Measurements from ENCODE around the gene ZBTB1.

Gene ZBTB1

GRCh38 chr14:64504310-64504896 is at the start of gene ZBTB1:
Gene ZBTB1, plus strand, starts transcription at chr14:64504770. Its CDS starts 16,735 bp downstream, at chr14:64521505.
- peak; percentile 86 for DNase-seq

DNA sequence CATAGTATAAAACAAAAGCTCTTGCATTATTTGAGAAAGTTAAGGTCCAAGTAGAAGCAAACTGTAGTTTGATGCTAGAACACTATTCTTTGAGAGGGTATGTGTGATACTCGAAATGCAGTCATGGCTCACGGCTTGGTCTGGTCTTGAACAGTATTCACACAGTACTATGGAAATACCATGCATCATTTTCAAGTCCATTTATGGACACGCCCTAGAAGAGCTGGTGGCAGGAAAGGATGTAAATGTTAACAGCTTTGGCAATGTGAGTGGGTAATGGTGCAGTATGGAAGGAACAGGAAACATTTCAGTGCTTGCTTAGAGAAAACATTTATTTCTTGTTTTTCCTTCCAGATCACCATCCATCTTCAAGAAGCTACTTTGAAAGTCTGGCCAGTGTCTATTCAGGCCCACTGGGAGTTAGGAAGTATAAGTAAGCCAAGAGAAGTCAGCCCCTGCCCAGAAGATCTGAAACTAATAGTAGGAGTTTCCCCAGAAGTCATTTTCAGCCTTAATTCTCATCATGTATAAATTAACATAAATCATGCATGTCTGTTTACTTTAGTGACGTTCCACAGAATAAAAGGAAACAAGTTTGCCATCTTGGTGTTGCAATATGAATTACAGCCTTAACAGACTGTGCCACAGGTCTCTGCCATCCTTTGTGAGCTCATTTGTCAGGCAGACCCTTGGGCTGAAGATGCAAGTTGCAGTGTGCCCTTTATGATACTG is 45.0 kb upstream of the ZBTB1 start:
- no peak for DNase-seq

DNA sequence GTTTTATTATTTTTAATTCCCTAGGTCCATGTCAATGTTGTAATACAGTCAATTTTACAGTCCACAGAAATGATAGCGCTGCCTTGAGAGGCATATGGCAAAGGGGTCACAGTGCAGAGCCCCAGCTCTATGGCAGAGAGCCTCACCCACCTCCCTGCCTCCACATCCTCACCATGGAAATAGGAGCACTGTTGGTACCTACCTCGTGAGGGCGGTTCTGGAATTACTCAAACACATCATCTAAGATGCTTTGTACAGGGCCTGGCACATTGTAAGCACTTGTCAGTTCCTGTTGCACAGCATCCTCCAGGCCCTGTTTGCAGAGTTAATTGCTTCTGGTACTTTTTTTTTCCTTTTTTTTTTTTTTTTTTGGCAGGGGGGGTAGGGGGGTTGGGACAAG is 43.3 kb upstream of the ZBTB1 start:
- no peak for DNase-seq

DNA sequence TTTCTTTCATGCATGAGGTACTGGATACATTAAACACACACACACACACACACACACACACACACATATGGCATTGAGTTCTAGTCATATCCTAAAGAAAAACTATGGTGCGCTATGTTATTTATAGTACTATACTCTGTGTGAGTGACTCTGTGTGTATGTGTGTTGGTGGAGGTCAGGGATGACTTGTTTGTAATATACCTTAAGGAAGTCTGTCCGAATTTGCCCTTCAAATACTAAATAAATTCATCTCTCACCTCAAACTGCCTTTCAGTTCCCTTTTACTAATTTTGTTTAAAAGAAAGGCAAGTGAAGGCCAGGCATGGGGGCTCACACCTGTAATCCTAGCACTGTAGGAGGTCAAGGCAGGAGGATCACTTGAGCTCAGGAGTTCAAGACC is 41.4 kb upstream of the ZBTB1 start:
- DNase-seq, result no peak

DNA sequence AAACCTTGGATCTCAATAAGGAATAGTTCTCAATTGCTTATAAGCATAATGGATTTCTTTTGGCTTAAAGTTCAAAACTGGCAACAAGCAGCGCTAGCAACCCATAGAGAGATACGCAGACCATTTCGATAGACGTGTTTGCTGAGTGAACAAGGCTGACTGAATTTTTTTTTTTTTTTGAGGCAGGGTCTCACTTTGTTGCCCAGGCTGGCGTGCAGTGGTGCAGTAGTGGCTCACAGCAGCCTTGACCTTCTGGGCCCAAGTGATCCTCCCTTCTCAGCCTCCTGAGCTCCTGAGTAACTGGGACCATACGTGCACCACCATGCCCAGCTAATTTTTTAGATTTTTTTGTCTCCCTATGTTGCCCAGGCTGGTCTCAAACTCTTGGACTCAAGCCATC is 40.7 kb upstream of the ZBTB1 start:
- DNase-seq, result no peak

DNA sequence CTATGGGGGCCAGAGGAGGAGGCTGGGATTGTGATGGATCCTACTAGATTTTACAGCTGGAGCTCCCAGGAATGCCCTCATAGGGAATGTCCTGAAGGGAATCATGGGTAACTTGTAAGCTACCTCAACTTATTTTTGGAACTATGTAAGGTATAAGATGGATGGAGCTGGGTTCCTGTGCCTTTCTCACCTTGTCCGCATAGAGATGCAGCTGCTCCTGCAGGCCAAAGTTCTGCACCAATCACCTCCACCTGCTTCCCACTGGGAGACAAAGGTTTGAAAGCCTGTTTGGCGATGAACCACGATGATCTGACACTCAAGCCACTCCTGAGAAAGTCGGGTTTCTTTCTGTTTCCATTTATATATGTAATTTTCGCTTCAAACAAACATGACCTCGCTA is 39.9 kb upstream of the ZBTB1 start:
- no peak for DNase-seq

DNA sequence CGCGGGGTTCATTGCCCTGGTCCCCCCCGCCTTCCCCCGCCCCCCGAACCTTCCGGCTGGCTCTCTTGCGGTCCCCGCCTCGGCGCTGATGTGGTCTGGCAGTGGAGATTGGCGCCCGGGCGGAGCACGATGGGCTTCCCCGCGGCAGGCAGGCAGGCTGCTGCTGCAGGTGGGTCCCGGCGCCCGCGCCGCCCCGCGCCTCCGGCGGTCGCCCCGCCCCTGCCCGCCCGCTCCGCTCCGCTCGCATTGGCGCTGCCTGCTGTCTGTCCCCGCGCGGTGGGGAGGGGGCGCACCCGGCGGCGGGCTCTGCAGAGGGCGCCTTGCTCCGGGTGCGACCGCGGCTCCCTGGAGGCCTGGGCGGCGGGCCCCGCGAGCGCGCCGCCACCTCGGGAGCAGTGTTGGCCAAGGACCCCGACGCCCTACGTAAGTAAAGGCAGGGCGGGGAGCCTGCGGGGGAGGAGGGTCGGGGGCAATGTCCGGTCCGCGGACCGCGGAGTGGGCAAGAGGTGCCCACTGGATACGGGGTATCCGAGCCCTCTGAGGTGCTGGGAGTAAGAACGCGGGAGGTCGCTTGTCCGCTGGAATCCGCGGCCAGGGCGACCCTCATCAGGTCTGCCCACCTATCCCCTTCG is 39.3 kb upstream of the ZBTB1 start, which contains the start of gene AKAP5:
Gene AKAP5, plus strand, starts transcription at position 309 of the 632 bp plus-strand sequence. CDS start 2,896 bp downstream, outside the sequence.
- no peak for DNase-seq

DNA sequence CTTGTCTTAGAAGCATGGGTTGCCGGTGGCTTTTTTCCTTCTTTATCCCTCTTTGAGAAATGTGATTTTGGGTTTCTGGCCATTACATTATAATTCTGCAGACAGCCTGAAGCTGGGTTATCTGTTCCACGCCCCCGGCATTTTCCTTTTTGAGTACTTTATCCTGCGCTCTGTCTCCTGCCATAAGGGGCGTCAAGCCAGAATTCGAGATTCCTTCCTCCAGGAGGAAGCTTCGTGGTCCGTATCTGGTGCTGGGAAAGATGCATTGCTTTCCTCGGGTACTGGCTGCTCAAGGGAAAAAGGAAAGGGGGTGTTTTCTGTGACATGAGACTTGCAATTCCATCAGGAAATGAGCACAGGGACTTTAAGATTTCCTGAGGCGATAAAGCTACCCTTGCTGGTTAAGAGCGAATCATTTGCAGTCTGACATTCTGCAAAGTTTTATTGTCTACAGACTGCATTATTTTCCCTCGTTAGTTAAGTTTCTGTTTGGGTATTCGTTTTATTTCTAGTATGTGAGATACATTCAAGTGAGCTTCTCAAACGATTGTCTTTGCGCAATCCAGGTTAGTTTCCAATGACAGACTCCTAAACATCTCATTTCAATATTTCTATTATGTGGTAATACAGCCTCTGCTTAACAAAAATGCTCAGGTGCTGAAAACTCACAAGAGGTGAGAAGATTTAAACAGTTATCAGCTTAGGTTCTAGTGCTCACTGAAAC is 38.6 kb upstream of the ZBTB1 start:
- peak; percentile 50 for DNase-seq

GRCh38 chr14:64467101-64467500 is 37.5 kb upstream of the ZBTB1 start:
- DNase-seq, result no peak

GRCh38 chr14:64467566-64467965 is 37.0 kb upstream of the ZBTB1 start:
- DNase-seq, result no peak

- no peak for DNase-seq
Measured at GRCh38 chr14:64468451-64468850, 36.1 kb upstream of the ZBTB1 start.

DNA sequence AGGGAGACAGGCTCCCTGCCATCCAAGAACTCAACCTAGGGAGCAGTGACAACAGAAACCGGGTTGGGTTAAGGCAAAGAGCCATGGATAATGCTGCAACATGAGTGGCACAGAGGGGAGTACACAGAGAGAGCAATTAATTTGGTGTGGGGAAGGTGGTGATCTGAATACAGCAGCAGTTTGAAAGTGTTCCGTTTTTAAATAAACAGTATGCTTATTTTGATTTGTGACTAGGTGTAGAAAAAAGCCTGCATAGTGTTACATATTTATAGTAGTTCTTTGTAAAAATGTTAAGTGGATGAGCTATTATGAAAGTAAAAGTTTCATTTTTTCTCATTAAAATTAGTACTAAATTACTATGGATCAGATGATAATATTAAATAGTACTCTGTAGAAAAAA is 30.5 kb upstream of the ZBTB1 start:
- DNase-seq, result no peak

GRCh38 chr14:64474698-64475097 is 29.9 kb upstream of the ZBTB1 start:
- DNase-seq, result no peak

DNA sequence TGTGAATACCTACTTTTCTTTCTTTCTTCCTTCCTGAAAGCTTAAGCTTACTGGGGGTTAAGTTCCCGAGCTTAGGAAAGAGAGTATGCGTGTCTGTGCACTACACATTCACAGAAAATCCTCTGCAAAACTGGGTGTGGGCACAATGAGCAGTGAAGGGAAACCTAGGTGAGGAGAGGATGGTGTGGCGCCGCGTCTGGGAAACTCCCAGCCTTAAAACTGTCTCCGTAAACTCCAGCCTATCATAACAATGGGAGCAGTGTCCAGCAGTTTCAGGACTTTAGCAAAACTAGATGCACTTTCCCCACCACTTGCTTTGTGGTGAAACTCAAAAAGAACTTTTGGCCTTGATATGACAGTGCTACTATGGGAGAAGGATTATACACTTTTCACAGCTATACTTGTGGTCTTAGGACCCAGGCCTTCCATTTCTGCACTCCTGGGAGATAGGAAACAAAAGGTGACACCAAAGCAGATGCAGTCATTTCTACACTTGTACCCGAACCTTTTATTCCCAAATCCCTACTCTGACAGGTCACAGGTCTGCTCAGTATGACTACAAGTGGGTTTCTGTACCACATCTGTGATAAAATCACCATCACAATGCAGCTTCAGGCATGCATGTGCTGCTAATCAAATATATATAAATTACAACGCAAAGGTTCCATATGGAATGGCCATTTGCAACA is 28.8 kb upstream of the ZBTB1 start:
- peak; percentile 39 for DNase-seq

DNA sequence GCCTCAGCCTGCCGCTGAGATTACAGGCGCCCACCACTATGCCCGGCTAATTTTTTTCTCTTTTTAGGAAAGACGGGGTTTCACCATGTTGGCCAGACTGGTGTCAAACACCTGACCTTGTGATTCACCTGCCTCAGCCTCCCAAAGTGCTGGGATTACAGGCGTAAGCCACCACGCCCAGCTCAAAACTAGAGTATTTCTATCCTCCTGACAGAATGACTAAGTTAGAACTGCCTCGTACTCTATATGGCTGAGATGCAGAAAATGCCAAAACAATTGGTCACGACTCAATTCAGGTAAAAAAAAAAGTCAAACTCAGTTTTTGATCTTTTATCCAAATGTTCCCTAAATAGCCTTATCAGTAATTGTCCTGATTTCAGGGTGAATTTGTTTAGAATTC is 28.1 kb upstream of the ZBTB1 start:
- no peak for DNase-seq

DNA sequence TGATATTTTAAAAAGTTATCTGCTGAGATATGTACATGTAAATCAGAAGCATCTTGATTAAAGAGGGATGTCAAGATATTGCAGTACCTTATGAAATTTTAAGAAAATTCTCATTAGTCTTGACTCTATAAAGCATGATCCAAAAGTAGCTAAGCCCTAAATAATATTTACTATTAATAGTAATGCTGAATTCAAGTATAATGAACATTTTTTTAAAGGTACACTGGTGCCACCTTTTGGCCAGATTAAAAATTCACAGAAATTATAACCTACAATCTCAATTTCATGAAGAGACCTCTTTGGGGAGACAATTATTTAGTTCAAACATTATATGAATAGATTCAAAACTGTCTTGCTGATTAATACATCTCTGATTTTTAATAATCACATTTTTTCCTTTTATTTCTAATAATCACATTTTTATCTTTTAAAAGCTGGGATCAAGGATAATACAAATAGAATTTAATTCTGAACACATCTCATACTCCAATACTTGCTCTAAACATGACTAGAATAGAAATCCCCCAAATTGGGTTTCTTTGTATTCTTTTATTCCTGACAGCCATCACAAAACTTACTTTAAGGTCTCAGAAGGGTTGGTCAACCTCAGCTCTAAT is 25.8 kb upstream of the ZBTB1 start:
- no peak for DNase-seq

- DNase-seq, result no peak
Measured at GRCh38 chr14:64488590-64489099, 15.9 kb upstream of the ZBTB1 start.

DNA sequence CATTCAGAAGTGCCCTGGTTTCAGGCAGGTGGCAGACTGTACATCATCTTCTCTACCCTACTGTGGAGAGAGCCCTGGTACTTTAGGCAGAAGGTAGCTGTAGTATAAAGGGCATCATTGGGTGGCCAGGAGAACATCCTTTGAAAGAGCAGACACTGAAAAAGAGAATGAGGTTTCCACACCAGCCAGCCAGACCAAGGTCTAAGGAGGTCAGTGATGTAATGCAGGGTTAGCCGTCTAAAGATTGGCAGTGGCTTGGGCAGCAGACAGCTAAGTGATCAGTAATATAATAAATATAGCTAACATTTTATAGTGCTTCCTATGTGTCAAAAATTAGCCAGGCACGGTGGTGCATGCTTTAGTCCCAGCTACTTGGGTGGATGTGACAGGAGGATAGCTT is 12.9 kb upstream of the ZBTB1 start:
- no peak for DNase-seq

- DNase-seq, result no peak
Measured at GRCh38 chr14:64493455-64493854, 11.1 kb upstream of the ZBTB1 start.

- DNase-seq, result no peak
Measured at GRCh38 chr14:64495252-64495651, 9.3 kb upstream of the ZBTB1 start.

GRCh38 chr14:64496764-64497163 is 7.8 kb upstream of the ZBTB1 start:
- DNase-seq, result no peak

- DNase-seq, result no peak
Measured at GRCh38 chr14:64500088-64500487, 4.5 kb upstream of the ZBTB1 start.

Measured in kidney glomerular epithelial cell (primary cell).